HG03025 (cell line): Measurements from ENCODE around the gene LIN7C.
"Not testable (repeated sequence)": the region's sequence is repeated elsewhere in the genome, so short reads cannot be mapped to it uniquely, and the experiment has no call there.

Source experiments
- ATAC-seq: cut with Tn5 transposase; IDR thresholded peaks from one replicate; pipeline ENCODE4 v1.9.1; 2021; ENCODE audit warnings: mild to moderate bottlenecking, moderate library complexity; ENCODE audit not compliant: unreplicated experiment, low FRiP score

Gene LIN7C, protein sequence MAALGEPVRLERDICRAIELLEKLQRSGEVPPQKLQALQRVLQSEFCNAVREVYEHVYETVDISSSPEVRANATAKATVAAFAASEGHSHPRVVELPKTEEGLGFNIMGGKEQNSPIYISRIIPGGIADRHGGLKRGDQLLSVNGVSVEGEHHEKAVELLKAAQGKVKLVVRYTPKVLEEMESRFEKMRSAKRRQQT

DNA sequence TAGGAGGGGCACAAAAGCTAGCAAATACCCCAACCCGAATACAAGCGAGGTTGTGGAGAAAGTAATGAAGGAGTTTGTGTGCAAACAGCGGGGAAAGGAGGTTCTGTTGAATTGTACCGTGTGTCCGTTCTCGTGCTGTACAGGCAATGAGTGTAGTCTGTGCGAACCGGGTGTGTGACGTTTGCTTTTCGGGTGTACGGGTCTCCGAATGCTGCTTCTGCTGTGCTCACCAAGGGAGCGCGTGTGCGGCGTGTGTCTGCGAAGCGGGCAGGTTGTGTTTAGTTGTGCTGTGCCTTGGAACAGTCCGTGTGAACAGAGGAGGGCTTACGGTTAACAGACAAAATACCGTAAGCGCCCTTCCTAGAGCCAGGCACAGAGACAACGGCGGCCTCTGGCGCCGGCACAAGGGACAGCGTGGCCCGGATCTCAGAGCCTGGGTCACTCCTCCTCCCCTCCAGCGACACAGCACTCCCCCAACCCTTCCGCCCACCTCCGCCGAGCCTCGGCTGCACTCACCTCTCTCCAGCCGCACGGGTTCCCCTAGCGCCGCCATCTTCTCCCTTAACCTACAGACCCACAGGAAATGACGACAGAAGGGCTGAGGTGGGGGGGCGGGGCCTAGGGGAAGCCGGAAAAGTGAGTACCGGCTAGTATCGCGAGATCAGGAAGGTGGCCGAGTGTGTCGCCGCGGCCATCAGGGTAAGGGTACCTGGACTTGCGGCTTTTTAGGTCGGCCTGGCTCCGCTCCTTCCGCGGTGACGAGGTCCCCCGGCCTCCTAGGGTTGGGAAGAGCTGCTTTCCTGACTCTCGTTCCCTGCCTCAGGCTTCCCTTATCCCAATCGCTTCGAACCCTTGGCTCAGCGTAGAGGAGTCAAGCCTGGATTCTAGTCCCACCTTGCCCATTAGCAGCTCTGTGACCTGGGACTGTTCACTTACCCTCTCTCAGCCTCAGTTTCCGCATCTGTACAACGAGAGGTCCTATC lies at the start of gene LIN7C:
TSS of gene LIN7C (minus strand) at position 570 of the 983 bp plus-strand sequence. CDS start at position 553, 17 bp downstream.
- peak; percentile 95 for ATAC-seq

DNA sequence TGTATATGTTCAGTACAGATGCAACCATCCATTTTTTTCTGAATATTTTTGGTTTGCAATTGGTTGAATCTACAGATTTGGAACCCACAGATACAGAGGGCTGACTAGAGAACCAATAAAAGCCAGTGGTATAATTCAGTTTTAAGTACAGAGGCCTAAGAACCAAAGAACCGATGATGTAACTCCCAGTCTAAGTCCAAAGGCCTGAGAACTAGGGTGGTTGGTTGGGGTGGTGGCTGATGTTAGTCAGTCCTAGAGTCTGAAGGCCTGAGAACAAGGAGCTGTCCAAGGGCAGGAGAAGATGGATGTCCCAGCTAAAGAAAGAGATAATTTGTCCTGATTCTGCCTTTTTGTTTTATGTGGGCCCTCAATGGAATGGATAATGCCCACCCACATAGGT lies 48.7 kb upstream of the LIN7C start:
- ATAC-seq, result no peak

DNA sequence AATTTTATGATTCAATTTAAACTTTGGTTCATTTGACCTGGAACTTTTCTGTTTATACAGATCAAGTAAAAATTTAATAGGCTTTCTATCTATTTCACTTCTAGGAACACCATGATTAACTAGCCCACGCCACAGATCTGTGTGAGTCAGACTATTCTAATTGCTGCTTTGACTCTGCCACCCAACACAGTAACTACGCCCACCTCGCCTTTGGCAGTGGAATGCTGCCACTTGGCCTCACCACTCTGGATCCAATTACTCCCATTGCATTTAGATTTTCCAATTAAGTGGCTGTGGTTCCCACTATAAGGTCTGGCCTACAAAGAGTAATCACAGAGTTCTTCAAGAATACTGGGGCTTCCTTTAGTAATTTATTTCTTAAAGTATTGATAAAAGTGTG lies 46.6 kb upstream of the LIN7C start:
- no peak for ATAC-seq

DNA sequence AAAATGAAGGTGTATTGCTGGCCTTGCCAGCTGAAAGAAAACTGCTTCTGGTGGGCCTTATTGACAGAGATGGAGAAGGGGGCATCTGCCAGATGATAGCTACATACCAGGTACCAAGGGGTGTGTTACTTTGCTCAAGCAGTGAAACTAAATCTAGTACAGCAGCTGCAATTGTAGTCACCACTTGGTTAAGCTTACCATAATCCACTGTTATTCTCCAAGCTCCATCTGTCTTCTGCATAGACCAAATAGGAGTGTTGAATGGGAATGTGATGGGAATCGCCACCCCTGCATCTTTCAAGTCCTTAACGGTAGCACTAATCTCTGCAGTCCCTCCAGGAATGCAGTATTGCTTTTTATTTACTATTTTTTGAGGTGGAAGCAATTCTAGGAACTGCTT lies 45.8 kb upstream of the LIN7C start:
- ATAC-seq, result no peak

DNA sequence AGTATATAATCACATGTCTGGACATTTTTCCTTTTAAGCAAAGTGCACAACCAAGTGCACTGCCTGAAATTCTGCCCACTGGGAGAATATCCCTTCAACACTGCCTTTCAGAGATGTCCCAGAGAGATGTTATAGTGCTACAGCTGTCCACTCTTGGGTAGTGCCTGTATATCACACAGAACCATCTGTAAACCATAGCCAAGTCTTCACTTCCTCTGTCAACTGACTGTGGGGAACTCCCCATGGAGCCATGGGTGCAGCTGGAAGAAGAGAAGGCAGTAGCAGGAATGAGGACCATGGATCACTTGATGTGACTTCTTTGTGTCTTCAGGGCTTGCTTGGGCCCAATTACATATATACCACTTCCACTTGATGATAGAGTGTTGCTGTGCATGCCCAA lies 44.6 kb upstream of the LIN7C start:
- ATAC-seq, result no peak

DNA sequence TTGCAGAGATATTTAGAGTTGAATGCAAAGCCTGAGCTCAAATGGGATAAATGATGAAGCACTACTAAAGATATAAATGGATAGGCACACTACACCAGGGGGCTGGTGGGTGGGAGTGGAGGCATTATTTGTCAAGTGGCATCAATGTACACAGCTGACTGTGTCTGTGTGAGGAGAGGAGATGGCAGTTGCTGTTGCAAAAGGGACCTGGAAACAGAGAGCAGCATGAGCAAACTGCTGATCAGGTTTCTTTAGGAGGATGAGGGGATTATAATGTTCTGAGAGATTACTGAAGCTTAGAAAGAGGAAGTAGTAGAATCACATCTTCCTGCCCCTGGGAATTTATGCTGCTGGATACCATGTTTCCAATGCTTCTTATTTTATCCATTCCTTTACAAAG lies 39.4 kb upstream of the LIN7C start:
- ATAC-seq, result no peak

DNA sequence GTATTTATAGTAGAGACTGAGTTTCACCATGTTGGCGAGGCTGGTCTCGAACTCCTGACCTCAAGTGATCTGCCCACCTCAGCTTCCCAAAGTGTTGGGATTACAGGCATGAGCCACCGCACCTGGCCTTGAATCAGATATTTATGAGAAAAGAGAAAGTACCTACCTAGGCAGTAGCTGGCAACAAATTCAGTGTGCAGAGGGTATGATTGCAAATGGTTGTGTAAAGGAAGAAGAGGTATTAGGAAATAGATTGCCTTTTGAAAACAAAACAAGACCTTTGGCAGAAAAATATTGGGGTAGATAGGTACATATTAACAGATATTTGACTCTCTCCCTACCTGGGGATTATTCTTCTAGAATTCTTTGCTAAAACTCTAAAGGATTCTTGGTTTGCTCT lies 38.5 kb upstream of the LIN7C start:
- ATAC-seq, result no peak

DNA sequence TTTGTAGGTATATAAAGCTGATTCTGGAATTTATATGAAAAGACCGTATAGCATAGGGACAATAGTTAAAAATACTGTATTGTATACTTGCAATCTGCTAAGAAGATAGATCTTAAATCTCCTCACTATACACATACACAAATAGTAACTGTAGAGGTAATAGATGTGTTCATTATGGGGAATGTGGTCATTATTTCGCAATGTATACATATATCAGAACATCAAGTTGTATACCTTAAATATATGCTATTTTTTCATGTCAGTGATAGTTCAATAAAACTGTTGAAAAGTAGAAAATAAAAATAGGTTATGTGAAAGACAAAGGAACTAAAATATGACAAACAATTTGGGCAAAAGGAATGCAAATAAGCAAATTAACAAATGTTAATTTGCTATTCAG lies 35.2 kb upstream of the LIN7C start:
- no peak for ATAC-seq

DNA sequence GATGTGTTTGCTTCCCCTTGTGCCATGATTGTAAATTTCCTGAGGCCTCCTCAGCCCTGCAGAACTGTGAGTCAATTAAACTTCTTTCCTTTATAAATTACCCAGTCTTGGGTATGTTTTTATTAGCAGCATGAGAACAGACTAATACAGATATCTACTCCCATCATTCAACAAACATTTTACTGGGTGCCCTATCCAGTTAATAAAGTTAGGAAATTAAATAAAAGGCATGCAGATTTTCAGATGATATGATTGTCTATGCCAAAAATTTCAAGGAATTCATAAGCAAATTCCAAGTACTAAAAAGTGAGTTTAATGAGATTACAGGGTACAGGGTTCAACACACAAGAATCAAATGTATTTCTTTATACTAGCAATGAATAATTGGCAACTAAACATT lies 33.5 kb upstream of the LIN7C start:
- no peak for ATAC-seq

DNA sequence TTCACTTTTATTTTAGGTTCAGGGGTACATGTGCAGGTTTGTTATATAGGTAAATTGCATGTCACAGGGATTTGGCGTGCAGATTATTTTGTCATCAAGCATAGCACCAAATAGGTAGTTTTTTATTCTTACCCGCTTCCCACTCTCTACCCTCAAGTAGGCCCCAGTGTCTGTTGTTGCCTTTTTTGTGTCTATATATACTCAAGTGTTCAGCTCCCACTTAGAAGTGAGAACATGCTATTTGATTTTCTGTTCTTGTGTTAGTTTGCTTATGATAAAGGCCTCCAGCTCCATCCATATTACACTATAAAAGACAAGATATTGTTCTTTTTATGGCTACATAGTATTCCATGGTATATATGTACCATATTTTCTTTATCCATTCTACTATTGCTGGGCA lies 28.5 kb upstream of the LIN7C start:
- no peak for ATAC-seq

DNA sequence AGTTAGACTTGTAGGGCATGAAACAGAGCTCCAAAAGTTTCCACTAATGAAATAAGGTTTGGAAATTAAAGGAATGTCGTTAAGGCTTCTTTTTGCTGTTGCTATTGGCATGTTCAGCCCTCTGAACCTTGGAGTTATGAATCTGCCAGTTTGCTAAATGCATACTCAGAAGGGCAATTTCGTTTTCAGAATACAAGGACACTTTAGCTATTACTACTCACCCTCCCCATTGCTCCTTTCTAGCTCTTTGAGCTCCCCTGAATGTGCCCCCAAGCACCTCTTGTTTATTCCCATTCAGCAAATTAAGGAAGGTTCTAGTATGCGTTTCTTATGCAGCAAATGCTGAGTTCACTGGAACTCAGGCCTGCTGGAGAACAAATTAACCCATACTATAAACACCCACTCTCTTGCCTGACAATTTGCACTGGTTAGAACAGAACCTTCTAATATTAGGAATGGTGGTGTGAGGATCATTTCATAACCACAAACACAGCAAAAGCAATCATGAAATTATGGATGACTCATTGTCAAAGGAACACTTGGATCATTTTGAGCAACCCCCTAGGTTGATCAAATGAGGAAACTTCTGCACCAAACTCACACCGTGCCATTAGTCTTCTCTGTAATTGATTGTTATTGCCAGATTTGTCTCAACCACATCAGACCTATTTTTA lies 26.2 kb upstream of the LIN7C start:
- ATAC-seq, result no peak

DNA sequence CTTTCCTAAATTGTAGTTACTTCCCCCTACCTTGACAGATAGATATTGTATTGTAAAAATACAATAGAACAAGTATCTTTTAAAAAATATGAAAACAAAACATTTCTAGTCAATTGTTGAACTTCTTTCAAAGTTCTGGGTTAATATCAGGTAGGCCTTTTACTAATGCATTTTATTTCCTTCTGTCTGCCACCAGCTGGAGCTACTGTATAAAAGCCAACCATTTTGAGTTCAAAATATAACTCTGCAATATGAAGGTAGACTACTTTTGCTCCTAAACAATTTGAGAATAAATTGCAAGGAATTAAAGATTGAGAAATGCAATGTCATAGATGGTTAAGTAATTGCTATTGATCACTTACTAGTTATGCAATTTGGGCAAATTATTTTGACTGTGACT lies 22.1 kb upstream of the LIN7C start:
- no peak for ATAC-seq

DNA sequence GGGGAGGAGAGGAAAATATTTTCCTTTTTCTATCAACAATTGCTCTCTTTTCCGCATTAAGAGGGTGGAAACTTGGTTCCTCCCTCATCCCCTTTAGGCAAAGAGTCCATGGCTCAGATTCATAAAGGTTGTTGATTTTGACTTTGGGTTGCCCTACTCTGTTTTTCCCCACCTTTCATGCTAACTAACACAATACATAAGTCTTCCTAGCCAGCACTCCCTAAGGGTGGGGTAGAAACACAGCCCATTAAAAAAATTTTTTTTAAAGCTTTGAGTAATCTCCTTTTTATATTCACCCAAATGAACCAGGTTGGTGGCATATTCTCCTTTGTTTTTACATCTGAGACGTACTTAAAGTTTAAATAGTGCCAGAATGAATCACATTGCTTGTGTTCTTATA lies 20.0 kb upstream of the LIN7C start:
- ATAC-seq, result no peak

DNA sequence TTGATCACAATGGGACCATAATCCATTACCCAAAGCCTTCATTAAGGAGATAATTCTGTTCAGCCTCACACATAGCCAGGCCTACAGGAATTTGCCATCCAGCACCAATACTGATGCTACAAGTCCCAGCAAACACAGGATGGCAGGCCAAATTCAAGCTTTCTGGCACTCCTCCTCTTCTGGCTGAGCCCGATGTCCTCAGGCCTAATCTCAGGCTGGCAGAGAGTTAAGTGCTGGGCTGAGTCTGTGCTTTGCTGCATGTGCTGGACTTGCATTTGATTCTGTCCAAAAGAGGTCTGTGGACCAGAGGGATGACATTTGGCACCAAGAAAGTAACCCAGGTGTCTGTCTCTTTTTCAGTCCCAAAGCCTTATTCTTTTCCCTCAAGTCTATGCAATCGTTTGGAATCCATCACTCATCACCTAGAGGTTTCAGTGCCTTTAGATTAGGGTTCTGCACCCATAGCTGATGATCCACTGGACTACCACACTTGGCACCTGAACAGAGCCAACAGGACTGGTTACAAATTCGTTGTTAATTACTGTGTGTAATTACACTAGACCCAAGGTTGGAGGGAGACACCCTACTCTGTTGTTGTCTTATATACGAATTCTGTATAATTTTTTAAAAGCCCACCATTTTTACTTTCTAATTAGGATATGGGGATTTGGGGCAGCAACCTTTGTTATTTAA lies 19.4 kb upstream of the LIN7C start:
- no peak for ATAC-seq

DNA sequence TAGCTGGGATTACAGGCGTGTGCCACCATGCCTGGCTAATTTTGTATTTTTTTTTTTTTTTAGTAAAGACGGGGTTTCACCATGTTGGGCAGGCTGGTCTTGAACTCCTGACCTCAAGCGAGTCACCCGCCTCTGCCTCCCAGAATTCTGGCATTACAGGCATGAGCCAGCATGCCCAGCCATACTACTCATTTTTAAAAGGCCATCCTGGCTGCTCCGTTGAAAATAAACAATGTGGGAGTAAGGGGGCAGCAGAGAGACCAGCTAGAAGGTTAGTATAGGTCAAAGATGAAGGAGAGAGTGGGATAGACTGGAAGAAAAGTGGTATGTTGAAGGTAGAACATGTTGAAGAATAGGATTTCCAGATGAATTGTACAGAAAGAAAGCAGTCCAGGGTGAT lies 17.6 kb upstream of the LIN7C start:
- ATAC-seq, result no peak

DNA sequence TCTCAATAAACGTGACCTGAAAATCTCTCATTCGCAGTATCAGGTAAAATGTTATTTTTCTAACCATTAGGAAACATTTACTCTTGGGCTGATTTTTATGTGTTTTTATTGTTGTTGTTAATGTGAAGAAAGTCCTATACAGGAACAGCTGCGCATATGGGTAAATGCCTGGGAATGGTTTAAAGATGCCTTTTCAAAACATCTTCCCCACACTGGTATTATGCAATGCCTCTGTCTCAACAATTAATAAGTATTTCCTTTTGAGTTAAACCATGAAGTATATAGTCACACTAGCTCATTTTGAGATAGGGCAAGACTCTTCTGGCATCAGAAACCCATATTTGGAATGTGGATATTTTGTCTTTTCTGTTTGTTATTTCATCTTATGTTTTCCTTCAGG lies 13.7 kb upstream of the LIN7C start:
- no peak for ATAC-seq

DNA sequence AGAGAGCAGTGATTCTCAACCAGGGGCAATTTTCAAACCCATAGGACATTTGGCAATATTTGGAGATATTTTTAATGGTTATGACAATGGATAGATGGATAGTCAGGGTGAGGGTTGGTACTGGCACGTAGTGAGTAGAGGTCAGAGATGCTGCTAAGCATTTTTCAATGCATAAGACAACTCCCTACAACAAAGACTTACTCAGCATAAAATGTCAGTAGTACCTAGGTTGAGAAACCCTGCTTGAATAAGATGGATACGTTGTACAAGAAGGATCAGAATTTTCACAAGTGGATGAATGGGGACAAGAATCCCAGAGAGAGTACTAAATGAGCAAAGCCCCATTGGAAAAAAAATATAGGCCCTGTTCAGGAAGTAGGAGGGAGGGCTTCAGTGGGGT lies 11.9 kb upstream of the LIN7C start:
- no peak for ATAC-seq

DNA sequence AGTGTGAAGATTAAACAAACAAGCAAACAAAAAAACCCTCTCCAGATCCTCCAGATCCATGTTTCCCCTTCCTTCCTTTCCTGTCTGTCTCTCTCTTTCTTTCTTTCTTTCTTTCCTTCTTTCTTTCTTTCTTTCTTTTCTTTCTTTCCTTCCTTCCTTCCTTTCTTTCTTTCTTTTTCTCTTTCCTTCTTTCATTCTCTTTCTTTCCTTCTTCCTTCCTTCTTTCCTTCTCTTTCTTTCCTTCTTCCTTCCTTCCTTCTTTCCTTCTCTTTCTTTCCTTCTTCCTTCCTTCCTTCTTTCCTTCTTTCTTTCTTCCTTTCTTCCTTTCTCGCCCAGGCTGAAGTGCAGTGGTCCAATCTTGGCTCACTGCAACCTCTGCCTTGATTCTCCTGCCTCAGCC lies 10.9 kb upstream of the LIN7C start:
- ATAC-seq, result not testable (repeated sequence)

DNA sequence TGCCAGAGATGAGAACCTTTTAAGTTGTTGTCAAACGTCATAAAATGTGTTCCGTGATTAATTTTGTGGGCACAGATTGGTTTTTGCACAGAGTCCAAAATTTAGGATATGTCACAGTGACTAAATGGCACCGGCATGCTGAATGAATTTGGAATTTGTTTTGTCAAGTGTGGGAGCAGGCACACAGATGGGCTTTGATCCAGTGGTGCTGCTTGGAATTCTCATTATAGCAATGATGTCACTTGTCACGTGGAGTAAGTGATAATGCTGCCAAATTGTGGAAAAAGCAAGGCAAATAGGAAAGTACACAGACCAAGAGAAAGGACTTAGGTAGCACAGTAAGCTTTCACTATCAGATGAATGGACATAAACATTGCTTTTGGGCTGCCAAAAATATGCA lies 8.0 kb upstream of the LIN7C start:
- no peak for ATAC-seq

DNA sequence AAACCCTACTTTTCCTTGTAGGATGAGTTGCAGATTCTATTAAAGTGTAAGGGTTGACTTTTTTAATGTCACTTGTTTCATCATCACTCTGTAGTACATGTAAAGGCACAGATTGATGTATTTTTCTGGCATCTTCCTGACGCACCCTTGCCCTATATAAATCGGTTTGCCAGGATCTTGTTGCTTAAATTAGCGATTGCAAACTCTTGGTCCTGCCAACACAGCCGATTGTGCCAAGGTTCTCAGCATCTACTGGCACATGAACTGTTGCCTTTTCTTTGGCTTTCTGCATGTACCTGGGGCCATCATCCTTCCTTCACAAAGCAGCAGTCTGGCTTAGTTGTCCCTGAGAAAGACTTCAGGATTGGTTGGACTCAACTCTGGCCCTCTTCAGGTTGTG lies 7.5 kb upstream of the LIN7C start:
- no peak for ATAC-seq

DNA sequence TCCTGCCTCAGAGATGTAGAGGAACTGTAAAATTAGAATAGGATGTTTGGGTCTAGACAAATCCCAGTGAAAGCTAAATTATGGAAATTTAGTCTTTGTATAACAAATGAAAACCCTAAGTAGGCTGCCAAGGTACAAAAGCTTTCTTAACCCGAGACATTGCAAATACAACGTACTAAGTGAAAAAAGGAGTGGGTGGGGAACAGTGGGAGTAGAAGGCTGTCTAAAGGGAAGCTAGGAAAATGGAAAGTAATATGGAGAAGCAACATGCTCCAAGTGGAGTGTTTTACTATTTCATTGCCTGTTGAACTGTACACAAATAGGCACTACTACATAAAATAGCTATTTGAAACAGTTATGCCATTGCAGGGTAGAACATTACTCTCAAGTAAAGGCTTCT lies 6.8 kb upstream of the LIN7C start:
- ATAC-seq, result no peak
